Heart left ventricle (tissue), 16 donors: ENCODE results near the gene CENPH. TPM values are rescaled to one million over a fixed set of nuclear protein-coding genes. Genes with fewer than 3 reads are reported as not detected.
"Not testable (repeated sequence)": the region's sequence is repeated elsewhere in the genome, so short reads cannot be mapped to it uniquely, and the experiment has no call there.

Experiments
- ATAC-seq, 4 donors: fragments of 200-7000 bp; cut with Tn5 transposase; one replicate each; pipeline ENCODE4 v1.9.1; 2020 to 2022; ENCODE audit warnings: moderate library complexity in 4 of 4, mild to moderate bottlenecking in 3 of 4, moderate number of reproducible peaks in 1 of 4
- DNase-seq, 5 donors: peaks; one replicate each; pipeline ENCODE4 v3.0.0-alpha.2; 2020
- H3K27ac ChIP-seq, 12 donors: fragments of 200-600 bp; sonication (generic) in 4 of 12; one replicate each; pipeline versions ENCODE4 v1.5.0 to v1.8.0; 2016 to 2022; ENCODE audit warnings: mild to moderate bottlenecking in 2 of 12
- H3K27me3 ChIP-seq, 9 donors: fragments of 200-600 bp; sonication (generic) in 2 of 9; one replicate each; pipeline versions ENCODE4 v1.5.1 to v1.8.0; 2016 to 2022; ENCODE audit warnings: mild to moderate bottlenecking in 3 of 9
- H3K36me3 ChIP-seq, 9 donors: fragments of 200-600 bp; sonication (generic) in 2 of 9; one replicate each; pipeline versions ENCODE4 v1.5.0 to v1.8.0; 2018 to 2022; ENCODE audit warnings: mild to moderate bottlenecking in 2 of 9
- H3K4me1 ChIP-seq, 12 donors: fragments of 200-600 bp; sonication (generic) in 4 of 12; one replicate each; pipeline versions ENCODE4 v1.5.0 to v1.8.0; 2016 to 2022; ENCODE audit warnings: mild to moderate bottlenecking in 3 of 12
- H3K4me3 ChIP-seq, 12 donors: fragments of 200-600 bp; sonication (generic) in 4 of 12; one replicate each; pipeline versions ENCODE4 v1.5.0 to v1.8.0; 2017 to 2022; ENCODE audit warnings: mild to moderate bottlenecking in 9 of 12, moderate library complexity in 4 of 12
- H3K9me3 ChIP-seq, 12 donors: fragments of 200-600 bp; sonication (generic) in 4 of 12; one replicate each; pipeline versions ENCODE4 v1.5.0 to v1.8.0; 2016 to 2022; ENCODE audit warnings: mild to moderate bottlenecking in 1 of 12
- POLR2A ChIP-seq, 2 donors: fragments of 450-650 bp; IDR thresholded peaks; one replicate each; pipeline ENCODE4 v1.6.1; 2017; ENCODE audit warnings: antibody characterized with exemption in 2 of 2, mild to moderate bottlenecking in 2 of 2, moderate library complexity in 2 of 2
- WGBS, 4 donors: extraction: QIAGEN DNeasy Blood & Tissue Kit in 2 of 4; methylation state at CpG; one replicate each; pipeline versions ENCODE4 v1.1.5 to v1.1.7; 2013 to 2018; 5-methylcytosine and 5-hydroxymethylcytosine counted together
- intact Hi-C, 10 donors: fragments of 100-400 bp; cut with DNase I; formaldehyde crosslinking; loops; one replicate each; pipeline versions ENCODE4 v1.11.1 to v1.14.2; 2022
- polyA plus RNA-seq, 2 donors: library from polyadenylated mRNA; stranded (reverse); fragments of 200-250 nt; gene quantifications; one replicate each; pipeline ENCODE4 v1.2.3, GENCODE V29; 2013
- total RNA-seq, 9 donors: library from RNA; depleted of rRNA in 2 of 9; stranded (reverse); fragments of >200 nt in 2 of 9; fragmentation: NEBNext Ultra II Directional in 3 of 9; extraction: Animal tissue kit (Norgen Biotek cat#: 25700) in 3 of 9; gene quantifications; one replicate each; pipeline versions ENCODE4 v1.1.0 to v1.2.4, GENCODE V29; 2016 to 2023
- TF ChIP-seq, protein P1 (sequence below), 12 donors: fragments of 200-600 bp; sonication (generic) in 4 of 12; IDR thresholded peaks; one replicate each; pipeline versions ENCODE4 v1.5.0 to v1.8.0; 2018 to 2022; ENCODE audit warnings: antibody characterized with exemption in 12 of 12, mild to moderate bottlenecking in 5 of 12
- donor health status: ischemic (EF 13 %, LVEDD 7.1; RV severe dilation, severe dysfunction).
- donor health status: healthy with polysubstance abuse.
- donor health status: DM: no; HTN: yes; CAD: no.
- donor health status: DM: no; HTN: no; CAD: no.
- donor health status: ischemic (EF 25% LVEDD 6.9; RV normal size, moderate dysfunction).
- donor health status: ischemic (EF 25% LVEDD 5.7; RV mildly dilated, moderate dysfunction).
- donor health status: healthy.
- donor health status: DM: yes; HTN: yes; CAD: no.
- donor health status: ischemic (EF 35%, LVEDD 5.7; RV mildly dilated, moderate dysfunction).
- donor health status: nonischemic (EF 11% LVEDD 7.7; RV severe dilation, severe dysfunction).
- donor health status: DM: yes; HTN: yes; CAD: no.
- donor health status: PGD.
- donor health status: ischemic (EF 29% LVEDD 5.4; RV normal size, mild dysfunction).
- donor health status: nonischemic (EF 23%, LVEDD 6.1; RV moderate dilation, normal function).

Gene CENPH
- total and polyA plus RNA-seq, 11 donors: 1.1 to 6.9 (median 2.7) TPM

- WGBS, 4 donors: 94 to 100% (median 96%) methylated on average over 2 of the region's 2 CpGs
- Histone ChIP-seq H3K4me1 (no peaks in the 10 kb centered on the region), H3K36me3 (peaks cover 0 to 22% (median 9%) of the 10 kb centered on the region in 9 donors), H3K9me3 (peaks cover 0 to 16% (median 0%) of the 10 kb centered on the region in 12 donors), H3K27me3 (no peaks in the 10 kb centered on the region), H3K4me3 (no peak overlapping the region), H3K27ac (no peak overlapping the region)
- no peak for DNase-seq
- intact Hi-C loops: no loop called here
- no peak for ATAC-seq
- TF ChIP-seq, protein P1, sequence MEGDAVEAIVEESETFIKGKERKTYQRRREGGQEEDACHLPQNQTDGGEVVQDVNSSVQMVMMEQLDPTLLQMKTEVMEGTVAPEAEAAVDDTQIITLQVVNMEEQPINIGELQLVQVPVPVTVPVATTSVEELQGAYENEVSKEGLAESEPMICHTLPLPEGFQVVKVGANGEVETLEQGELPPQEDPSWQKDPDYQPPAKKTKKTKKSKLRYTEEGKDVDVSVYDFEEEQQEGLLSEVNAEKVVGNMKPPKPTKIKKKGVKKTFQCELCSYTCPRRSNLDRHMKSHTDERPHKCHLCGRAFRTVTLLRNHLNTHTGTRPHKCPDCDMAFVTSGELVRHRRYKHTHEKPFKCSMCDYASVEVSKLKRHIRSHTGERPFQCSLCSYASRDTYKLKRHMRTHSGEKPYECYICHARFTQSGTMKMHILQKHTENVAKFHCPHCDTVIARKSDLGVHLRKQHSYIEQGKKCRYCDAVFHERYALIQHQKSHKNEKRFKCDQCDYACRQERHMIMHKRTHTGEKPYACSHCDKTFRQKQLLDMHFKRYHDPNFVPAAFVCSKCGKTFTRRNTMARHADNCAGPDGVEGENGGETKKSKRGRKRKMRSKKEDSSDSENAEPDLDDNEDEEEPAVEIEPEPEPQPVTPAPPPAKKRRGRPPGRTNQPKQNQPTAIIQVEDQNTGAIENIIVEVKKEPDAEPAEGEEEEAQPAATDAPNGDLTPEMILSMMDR (IDR thresholded peaks at IDR 0.05): no peak
Observed at GRCh38 chr5:69250593-69250992, 61.2 kb downstream of the CENPH start.

GRCh38 chr5:69252437-69252836 lies 63.1 kb downstream of the CENPH start:
- H3K27ac ChIP-seq: no peak overlapping the region
- H3K4me1 ChIP-seq: no peaks in the 10 kb centered on the region
- no peak overlapping the region for H3K4me3 ChIP-seq
- peaks cover 0 to 40% (median 27%) of the 10 kb centered on the region in 9 donors for H3K36me3 ChIP-seq
- no peak for ATAC-seq
- DNase-seq: no peak
- TF ChIP-seq POLR2A (IDR thresholded peaks at IDR 0.05): no peak
- TF ChIP-seq, protein P1 (IDR thresholded peaks at IDR 0.05): no peak
- intact Hi-C loops: no loop called here
- H3K27me3 ChIP-seq: no peaks in the 10 kb centered on the region
- peaks cover 0 to 13% (median 0%) of the 10 kb centered on the region in 12 donors for H3K9me3 ChIP-seq
- 89 to 95% (median 92%) methylated on average over 3 of the region's 3 CpGs for WGBS, 4 donors

DNA sequence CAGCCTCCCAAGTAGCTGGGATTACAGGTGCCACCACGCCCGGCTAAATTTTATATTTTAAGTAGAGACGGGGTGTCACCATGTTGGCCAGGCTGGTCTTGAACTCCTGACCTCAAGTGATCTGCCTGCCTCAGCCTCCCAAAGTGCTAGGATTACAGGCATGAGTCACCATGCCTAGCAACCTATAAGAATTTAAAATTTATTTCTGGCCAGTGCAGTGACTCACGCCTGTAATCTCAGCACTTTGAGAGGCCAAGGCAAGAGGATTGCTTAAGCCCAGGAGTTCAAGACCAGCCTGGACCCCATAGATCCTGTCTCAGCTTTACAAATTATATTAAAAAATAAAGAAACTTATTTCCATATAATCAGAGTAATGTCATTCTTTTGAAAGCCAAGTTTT lies 66.6 kb downstream of the CENPH start:
- H3K27ac ChIP-seq, H3K4me1 ChIP-seq, intact Hi-C loops, ATAC-seq, H3K9me3 ChIP-seq, DNase-seq, H3K27me3 ChIP-seq, H3K4me3 ChIP-seq: not testable (repeated sequence)
- peaks cover 0 to 73% (median 61%) of the 10 kb centered on the region in 9 donors for H3K36me3 ChIP-seq
- 93 to 99% (median 95%) methylated on average over 4 of the region's 4 CpGs for WGBS, 4 donors

DNA sequence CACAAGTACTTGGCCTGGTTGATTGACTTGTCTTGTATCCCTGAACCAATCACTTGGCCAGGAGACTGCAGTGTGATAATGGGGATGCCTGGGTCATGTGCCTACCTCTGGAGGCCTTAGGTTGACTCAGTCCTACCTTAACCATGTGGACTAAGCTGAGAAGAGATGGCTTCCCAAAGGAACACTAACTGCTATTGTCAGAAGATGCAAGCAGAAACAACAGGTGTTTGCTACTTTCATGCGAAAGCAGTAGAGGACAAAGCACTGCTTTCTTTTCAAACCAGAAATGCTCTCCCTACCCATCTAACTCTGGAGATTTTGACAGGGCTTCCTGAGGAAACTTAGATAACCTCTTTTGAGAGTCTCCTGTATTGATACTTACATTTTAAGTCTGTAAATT lies 68.2 kb downstream of the CENPH start:
- intact Hi-C loops: no loop called here
- Histone ChIP-seq H3K4me3 (no peak overlapping the region), H3K27me3 (no peaks in the 10 kb centered on the region), H3K9me3 (no peaks in the 10 kb centered on the region), H3K36me3 (peaks cover 0 to 84% (median 74%) of the 10 kb centered on the region in 9 donors), H3K4me1 (no peaks in the 10 kb centered on the region), H3K27ac (no peak overlapping the region)
- no peak for TF ChIP-seq POLR2A (IDR thresholded peaks at IDR 0.05)
- TF ChIP-seq, protein P1 (IDR thresholded peaks at IDR 0.05): no peak
- ATAC-seq: no peak
- 96 to 100% (median 99%) methylated on average over 1 of the region's 1 CpG for WGBS, 4 donors
- no peak for DNase-seq

Other genes with a start within 250 kb of the CENPH start
- 10 to 100 TPM; 26.9 to 44.3 (median 30.0) TPM for gene SLC30A5, start 95.6 kb upstream of the CENPH start, total RNA-seq
- gene SLC30A5, start 95.6 kb upstream of the CENPH start, polyA plus RNA-seq: 10 to 100 TPM; 21.0 to 23.4 TPM
- gene CCNB1, start 22.4 kb upstream of the CENPH start, total RNA-seq: 10 to 100 TPM in 1 of 9 donors, 1 to 10 TPM in 8; 1.3 to 22.9 (median 3.8) TPM
- gene CCNB1, start 22.4 kb upstream of the CENPH start, polyA plus RNA-seq: 1 to 10 TPM; 1.4 to 3.6 TPM
- 10 to 100 TPM in 7 of 9 donors, 1 to 10 TPM in 2; 9.6 to 23.1 (median 14.5) TPM for gene CDK7, start 45.3 kb downstream of the CENPH start, total RNA-seq
- 10 to 100 TPM; 11.6 to 21.1 TPM for gene CDK7, start 45.3 kb downstream of the CENPH start, polyA plus RNA-seq
- 1 to 10 TPM; 1.5 to 6.4 (median 3.2) TPM for gene CCDC125, start 143.2 kb downstream of the CENPH start, total RNA-seq
- gene CCDC125, start 143.2 kb downstream of the CENPH start, polyA plus RNA-seq: 1 to 10 TPM; 1.8 to 2.3 TPM
- gene AK6, start 179.9 kb downstream of the CENPH start, total RNA-seq: 10 to 100 TPM; 26.2 to 43.8 (median 34.5) TPM
- 10 to 100 TPM; 42.0 to 58.9 TPM for gene AK6, start 179.9 kb downstream of the CENPH start, polyA plus RNA-seq
- 10 to 100 TPM; 37.8 to 51.9 (median 48.0) TPM for gene TAF9, start 179.9 kb downstream of the CENPH start, total RNA-seq
- 10 to 100 TPM; 56.8 to 75.0 TPM for gene TAF9, start 179.9 kb downstream of the CENPH start, polyA plus RNA-seq
- gene RAD17, start 180.2 kb downstream of the CENPH start, total RNA-seq: 10 to 100 TPM; 17.4 to 25.8 (median 20.9) TPM
- 10 to 100 TPM in 1 of 2 donors, 1 to 10 TPM in 1; 6.7 to 15.6 TPM for gene RAD17, start 180.2 kb downstream of the CENPH start, polyA plus RNA-seq
- gene MARVELD2, start 225.5 kb downstream of the CENPH start, total RNA-seq: 1 to 10 TPM in 8 of 9 donors, under 1 TPM in 1; 0.87 to 3.8 (median 1.7) TPM
- under 1 TPM; 0.27 to 0.55 TPM for gene MARVELD2, start 225.5 kb downstream of the CENPH start, polyA plus RNA-seq